ENCODE results near the gene C11orf86. TPM values are rescaled to one million over a fixed set of nuclear protein-coding genes. Genes with fewer than 3 reads are reported as not detected.

Gene C11orf86
- total and polyA plus RNA-seq, 2 experiments from 2014 or later, result 0.21 to 0.74 TPM

GRCh38 chr11:66934950-66935779 lies 39.9 kb upstream of the C11orf86 start (continued):
- TF ChIP-seq CREB1 (CRISPR knock-in tag; IDR thresholded peaks at IDR 0.05; ENCODE audit: low read depth), result no peak
- TF ChIP-seq, protein P1, sequence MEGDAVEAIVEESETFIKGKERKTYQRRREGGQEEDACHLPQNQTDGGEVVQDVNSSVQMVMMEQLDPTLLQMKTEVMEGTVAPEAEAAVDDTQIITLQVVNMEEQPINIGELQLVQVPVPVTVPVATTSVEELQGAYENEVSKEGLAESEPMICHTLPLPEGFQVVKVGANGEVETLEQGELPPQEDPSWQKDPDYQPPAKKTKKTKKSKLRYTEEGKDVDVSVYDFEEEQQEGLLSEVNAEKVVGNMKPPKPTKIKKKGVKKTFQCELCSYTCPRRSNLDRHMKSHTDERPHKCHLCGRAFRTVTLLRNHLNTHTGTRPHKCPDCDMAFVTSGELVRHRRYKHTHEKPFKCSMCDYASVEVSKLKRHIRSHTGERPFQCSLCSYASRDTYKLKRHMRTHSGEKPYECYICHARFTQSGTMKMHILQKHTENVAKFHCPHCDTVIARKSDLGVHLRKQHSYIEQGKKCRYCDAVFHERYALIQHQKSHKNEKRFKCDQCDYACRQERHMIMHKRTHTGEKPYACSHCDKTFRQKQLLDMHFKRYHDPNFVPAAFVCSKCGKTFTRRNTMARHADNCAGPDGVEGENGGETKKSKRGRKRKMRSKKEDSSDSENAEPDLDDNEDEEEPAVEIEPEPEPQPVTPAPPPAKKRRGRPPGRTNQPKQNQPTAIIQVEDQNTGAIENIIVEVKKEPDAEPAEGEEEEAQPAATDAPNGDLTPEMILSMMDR (conservative IDR thresholded peaks at IDR 0.05; ENCODE audit: low read depth in 2 of 2), result no peak
- TF ChIP-seq STAT1 (IDR thresholded peaks at IDR 0.05; ENCODE audit: unreplicated experiment), result no peak
- TF ChIP-seq ETS1 (IDR thresholded peaks at IDR 0.05), result no peak
- no peak for TF ChIP-seq ZNF114 (CRISPR knock-in tag; IDR thresholded peaks at IDR 0.05)

DNA sequence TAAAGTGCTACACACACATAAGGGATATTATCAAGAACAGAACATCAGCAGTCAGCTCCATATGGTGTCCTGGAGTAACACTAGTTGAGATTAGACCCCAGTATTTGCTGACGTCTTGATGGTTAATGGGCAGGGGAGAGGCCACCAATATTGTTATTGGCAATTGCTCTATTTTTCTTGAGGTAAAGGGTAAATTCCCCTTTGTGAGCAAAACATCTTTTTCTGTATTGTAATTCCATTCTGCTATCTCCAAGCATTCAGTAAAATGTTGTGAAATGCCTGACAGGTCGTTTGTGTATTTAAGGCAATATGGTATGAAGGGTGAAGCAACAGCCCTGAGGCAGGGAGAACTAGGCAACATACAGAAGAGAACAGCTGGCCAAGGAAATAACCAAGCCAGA lies 38.8 kb upstream of the C11orf86 start:
- H3K27me3 ChIP-seq (ENCODE audit: insufficient read depth), result no peaks in the 10 kb centered on the region
- no peak overlapping the region for H3K4me3 ChIP-seq
- Mint-ChIP-seq H3K4me3 (no peak overlapping the region), H3K4me1 (peaks cover 6% of the 10 kb centered on the region; the same call in 2 of the 3 replicates), H3K27me3 (ENCODE audit: insufficient read depth, low read depth, poor library complexity) (no peaks in the 10 kb centered on the region), H3K9me3 (no peaks in the 10 kb centered on the region), H3K36me3 (ENCODE audit: low read depth) (no peaks in the 10 kb centered on the region), H3K27ac (no peak overlapping the region)
- no peaks in the 10 kb centered on the region for H4K20me1 ChIP-seq (replicated peaks; ENCODE audit: insufficient read depth)
- no peaks in the 10 kb centered on the region for H3K79me2 ChIP-seq (replicated peaks; ENCODE audit: insufficient read depth)
- H3K36me3 ChIP-seq (ENCODE audit: insufficient read depth), result no peaks in the 10 kb centered on the region
- no peak overlapping the region for H3K27ac ChIP-seq (ENCODE audit: low read depth)
- H2AFZ ChIP-seq, result no peak overlapping the region
- no peaks in the 10 kb centered on the region for H3K4me1 ChIP-seq (ENCODE audit: insufficient read depth)
- no peaks in the 10 kb centered on the region for H3K9me2 ChIP-seq (ENCODE audit: insufficient read depth)
- ATAC-seq (no peak), DNase-seq (ENCODE audit: low spot score) (no peak)
- no peaks in the 10 kb centered on the region for H3F3A ChIP-seq (replicated peaks; ENCODE audit: low read depth)
- H3K4me2 ChIP-seq, result no peak overlapping the region
- TF ChIP-seq, protein P2, sequence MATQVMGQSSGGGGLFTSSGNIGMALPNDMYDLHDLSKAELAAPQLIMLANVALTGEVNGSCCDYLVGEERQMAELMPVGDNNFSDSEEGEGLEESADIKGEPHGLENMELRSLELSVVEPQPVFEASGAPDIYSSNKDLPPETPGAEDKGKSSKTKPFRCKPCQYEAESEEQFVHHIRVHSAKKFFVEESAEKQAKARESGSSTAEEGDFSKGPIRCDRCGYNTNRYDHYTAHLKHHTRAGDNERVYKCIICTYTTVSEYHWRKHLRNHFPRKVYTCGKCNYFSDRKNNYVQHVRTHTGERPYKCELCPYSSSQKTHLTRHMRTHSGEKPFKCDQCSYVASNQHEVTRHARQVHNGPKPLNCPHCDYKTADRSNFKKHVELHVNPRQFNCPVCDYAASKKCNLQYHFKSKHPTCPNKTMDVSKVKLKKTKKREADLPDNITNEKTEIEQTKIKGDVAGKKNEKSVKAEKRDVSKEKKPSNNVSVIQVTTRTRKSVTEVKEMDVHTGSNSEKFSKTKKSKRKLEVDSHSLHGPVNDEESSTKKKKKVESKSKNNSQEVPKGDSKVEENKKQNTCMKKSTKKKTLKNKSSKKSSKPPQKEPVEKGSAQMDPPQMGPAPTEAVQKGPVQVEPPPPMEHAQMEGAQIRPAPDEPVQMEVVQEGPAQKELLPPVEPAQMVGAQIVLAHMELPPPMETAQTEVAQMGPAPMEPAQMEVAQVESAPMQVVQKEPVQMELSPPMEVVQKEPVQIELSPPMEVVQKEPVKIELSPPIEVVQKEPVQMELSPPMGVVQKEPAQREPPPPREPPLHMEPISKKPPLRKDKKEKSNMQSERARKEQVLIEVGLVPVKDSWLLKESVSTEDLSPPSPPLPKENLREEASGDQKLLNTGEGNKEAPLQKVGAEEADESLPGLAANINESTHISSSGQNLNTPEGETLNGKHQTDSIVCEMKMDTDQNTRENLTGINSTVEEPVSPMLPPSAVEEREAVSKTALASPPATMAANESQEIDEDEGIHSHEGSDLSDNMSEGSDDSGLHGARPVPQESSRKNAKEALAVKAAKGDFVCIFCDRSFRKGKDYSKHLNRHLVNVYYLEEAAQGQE (IDR thresholded peaks at IDR 0.05; ENCODE audit: unreplicated experiment), result no peak
- no peak for TF ChIP-seq STAT1 (IDR thresholded peaks at IDR 0.05; ENCODE audit: unreplicated experiment)
- no peak for TF ChIP-seq ETS1 (IDR thresholded peaks at IDR 0.05)
- no peak for TF ChIP-seq CREB1 (CRISPR knock-in tag; IDR thresholded peaks at IDR 0.05; ENCODE audit: low read depth)
- TF ChIP-seq EZH2phosphoT487 (IDR thresholded peaks at IDR 0.05; ENCODE audit: unreplicated experiment), result no peak
- TF ChIP-seq JUNB (IDR thresholded peaks at IDR 0.05; ENCODE audit: unreplicated experiment), result no peak
- no peak for TF ChIP-seq POLR2AphosphoS5 (IDR thresholded peaks at IDR 0.05; ENCODE audit: low read depth)
